Measurements from ENCODE around the gene FSTL4. TPM values are rescaled to one million over a fixed set of nuclear protein-coding genes. Genes with fewer than 3 reads are reported as not detected.

FSTL4 gene
- total and polyA plus RNA-seq, 2 experiments from 2014 or later, result 1.4 to 2.8 TPM

- TF ChIP-seq EZH2phosphoT487 (IDR thresholded peaks at IDR 0.05; ENCODE audit: unreplicated experiment) (no peak), CREB1 (CRISPR knock-in tag; IDR thresholded peaks at IDR 0.05; ENCODE audit: low read depth) (no peak), STAT1 (IDR thresholded peaks at IDR 0.05; ENCODE audit: unreplicated experiment) (no peak), JUNB (IDR thresholded peaks at IDR 0.05; ENCODE audit: unreplicated experiment) (no peak), ZNF114 (CRISPR knock-in tag; IDR thresholded peaks at IDR 0.05) (no peak)
- TF ChIP-seq, protein P1, sequence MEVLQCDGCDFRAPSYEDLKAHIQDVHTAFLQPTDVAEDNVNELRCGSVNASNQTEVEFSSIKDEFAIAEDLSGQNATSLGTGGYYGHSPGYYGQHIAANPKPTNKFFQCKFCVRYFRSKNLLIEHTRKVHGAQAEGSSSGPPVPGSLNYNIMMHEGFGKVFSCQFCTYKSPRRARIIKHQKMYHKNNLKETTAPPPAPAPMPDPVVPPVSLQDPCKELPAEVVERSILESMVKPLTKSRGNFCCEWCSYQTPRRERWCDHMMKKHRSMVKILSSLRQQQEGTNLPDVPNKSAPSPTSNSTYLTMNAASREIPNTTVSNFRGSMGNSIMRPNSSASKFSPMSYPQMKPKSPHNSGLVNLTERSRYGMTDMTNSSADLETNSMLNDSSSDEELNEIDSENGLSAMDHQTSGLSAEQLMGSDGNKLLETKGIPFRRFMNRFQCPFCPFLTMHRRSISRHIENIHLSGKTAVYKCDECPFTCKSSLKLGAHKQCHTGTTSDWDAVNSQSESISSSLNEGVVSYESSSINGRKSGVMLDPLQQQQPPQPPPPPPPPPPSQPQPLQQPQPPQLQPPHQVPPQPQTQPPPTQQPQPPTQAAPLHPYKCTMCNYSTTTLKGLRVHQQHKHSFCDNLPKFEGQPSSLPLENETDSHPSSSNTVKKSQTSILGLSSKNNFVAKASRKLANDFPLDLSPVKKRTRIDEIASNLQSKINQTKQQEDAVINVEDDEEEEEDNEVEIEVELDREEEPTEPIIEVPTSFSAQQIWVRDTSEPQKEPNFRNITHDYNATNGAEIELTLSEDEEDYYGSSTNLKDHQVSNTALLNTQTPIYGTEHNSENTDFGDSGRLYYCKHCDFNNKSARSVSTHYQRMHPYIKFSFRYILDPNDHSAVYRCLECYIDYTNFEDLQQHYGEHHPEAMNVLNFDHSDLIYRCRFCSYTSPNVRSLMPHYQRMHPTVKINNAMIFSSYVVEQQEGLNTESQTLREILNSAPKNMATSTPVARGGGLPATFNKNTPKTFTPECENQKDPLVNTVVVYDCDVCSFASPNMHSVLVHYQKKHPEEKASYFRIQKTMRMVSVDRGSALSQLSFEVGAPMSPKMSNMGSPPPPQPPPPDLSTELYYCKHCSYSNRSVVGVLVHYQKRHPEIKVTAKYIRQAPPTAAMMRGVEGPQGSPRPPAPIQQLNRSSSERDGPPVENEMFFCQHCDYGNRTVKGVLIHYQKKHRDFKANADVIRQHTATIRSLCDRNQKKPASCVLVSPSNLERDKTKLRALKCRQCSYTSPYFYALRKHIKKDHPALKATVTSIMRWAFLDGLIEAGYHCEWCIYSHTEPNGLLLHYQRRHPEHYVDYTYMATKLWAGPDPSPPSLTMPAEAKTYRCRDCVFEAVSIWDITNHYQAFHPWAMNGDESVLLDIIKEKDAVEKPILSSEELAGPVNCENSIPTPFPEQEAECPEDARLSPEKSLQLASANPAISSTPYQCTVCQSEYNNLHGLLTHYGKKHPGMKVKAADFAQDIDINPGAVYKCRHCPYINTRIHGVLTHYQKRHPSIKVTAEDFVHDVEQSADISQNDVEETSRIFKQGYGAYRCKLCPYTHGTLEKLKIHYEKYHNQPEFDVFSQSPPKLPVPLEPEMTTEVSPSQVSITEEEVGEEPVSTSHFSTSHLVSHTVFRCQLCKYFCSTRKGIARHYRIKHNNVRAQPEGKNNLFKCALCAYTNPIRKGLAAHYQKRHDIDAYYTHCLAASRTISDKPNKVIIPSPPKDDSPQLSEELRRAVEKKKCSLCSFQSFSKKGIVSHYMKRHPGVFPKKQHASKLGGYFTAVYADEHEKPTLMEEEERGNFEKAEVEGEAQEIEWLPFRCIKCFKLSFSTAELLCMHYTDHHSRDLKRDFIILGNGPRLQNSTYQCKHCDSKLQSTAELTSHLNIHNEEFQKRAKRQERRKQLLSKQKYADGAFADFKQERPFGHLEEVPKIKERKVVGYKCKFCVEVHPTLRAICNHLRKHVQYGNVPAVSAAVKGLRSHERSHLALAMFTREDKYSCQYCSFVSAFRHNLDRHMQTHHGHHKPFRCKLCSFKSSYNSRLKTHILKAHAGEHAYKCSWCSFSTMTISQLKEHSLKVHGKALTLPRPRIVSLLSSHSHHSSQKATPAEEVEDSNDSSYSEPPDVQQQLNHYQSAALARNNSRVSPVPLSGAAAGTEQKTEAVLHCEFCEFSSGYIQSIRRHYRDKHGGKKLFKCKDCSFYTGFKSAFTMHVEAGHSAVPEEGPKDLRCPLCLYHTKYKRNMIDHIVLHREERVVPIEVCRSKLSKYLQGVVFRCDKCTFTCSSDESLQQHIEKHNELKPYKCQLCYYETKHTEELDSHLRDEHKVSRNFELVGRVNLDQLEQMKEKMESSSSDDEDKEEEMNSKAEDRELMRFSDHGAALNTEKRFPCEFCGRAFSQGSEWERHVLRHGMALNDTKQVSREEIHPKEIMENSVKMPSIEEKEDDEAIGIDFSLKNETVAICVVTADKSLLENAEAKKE (CRISPR knock-in tag; IDR thresholded peaks at IDR 0.05), result no peak
Measured at GRCh38 chr5:133299728-133300127, 312.6 kb downstream of the FSTL4 start (continued).

GRCh38 chr5:133299021-133299420, 313.3 kb downstream of the FSTL4 start:
- ATAC-seq, result no peak
- H3K9me3 Mint-ChIP-seq, result no peaks in the 10 kb centered on the region; the same call in 2 of the 3 replicates
- no peak overlapping the region for H3K27ac Mint-ChIP-seq
- no peaks in the 10 kb centered on the region for H3K4me1 ChIP-seq (ENCODE audit: insufficient read depth)
- no peaks in the 10 kb centered on the region for H3K27me3 ChIP-seq (ENCODE audit: insufficient read depth)
- no peaks in the 10 kb centered on the region for H4K20me1 ChIP-seq (replicated peaks; ENCODE audit: insufficient read depth)
- H3K4me2 ChIP-seq, result no peak overlapping the region
- H2AFZ ChIP-seq, result no peak overlapping the region
- H3K9me2 ChIP-seq (ENCODE audit: insufficient read depth), result peaks cover 12% of the 10 kb centered on the region; the same call in 1 of the 2 replicates
- DNase-seq (ENCODE audit: low spot score), result no peak
- TF ChIP-seq ZNF114 (CRISPR knock-in tag; IDR thresholded peaks at IDR 0.05) (no peak), ZNF331 (CRISPR knock-in tag; IDR thresholded peaks at IDR 0.05; ENCODE audit: low read depth) (no peak), CREB1 (CRISPR knock-in tag; IDR thresholded peaks at IDR 0.05; ENCODE audit: low read depth) (no peak), EZH2phosphoT487 (IDR thresholded peaks at IDR 0.05; ENCODE audit: unreplicated experiment) (no peak), EZH2 (IDR thresholded peaks at IDR 0.05; ENCODE audit: low read depth, unreplicated experiment) (no peak)
- no peaks in the 10 kb centered on the region for H3K4me1 Mint-ChIP-seq
- no peaks in the 10 kb centered on the region for H3F3A ChIP-seq (replicated peaks; ENCODE audit: low read depth)
- no peaks in the 10 kb centered on the region for H3K36me3 ChIP-seq (ENCODE audit: insufficient read depth)
- H3K27ac ChIP-seq (ENCODE audit: low read depth), result no peak overlapping the region
- H3K4me3 ChIP-seq, result no peak overlapping the region
- no peaks in the 10 kb centered on the region for H3K36me3 Mint-ChIP-seq (ENCODE audit: low read depth)
- H3K27me3 Mint-ChIP-seq (ENCODE audit: insufficient read depth, low read depth, poor library complexity), result peaks cover 3% of the 10 kb centered on the region
- no peak overlapping the region for H3K4me3 Mint-ChIP-seq
- H3K79me2 ChIP-seq (replicated peaks; ENCODE audit: insufficient read depth), result no peaks in the 10 kb centered on the region
